CD4-positive, CD25-positive, alpha-beta regulatory T cell (primary cell): ENCODE data around the gene WDR59. TPM values are rescaled to one million over a fixed set of nuclear protein-coding genes. Genes with fewer than 3 reads are reported as not detected.

Source experiments
- ATAC-seq, 2 donors: fragments of 150-1000 bp; cut with Tn5 transposase; one replicate each; pipeline ENCODE4 v1.10.0; 2021; ENCODE audit warnings: low read depth in 2 of 2, moderate number of reproducible peaks in 2 of 2, moderate library complexity in 1 of 2
- DNase-seq, 3 donors: peaks; one replicate each; pipeline versions ENCODE4 v3.0.0 to v3.0.0-alpha.2; 2012 to 2022; ENCODE audit warnings: mixed read lengths in 1 of 3
- H3K27ac ChIP-seq: one replicate; pipeline ENCODE4 v1.7.0; 2013; ENCODE audit warnings: mild to moderate bottlenecking, low read length; ENCODE audit not compliant: insufficient read depth, poor library complexity, severe bottlenecking
- H3K27me3 ChIP-seq: one replicate; pipeline ENCODE4 v1.7.0; 2013; ENCODE audit warnings: low read length; ENCODE audit not compliant: control insufficient read depth, insufficient read depth
- H3K36me3 ChIP-seq: one replicate; pipeline ENCODE4 v1.7.0; 2013; ENCODE audit warnings: mild to moderate bottlenecking, low read length, moderate library complexity; ENCODE audit not compliant: control insufficient read depth, insufficient read depth
- H3K4me1 ChIP-seq: 2 replicates; pipeline ENCODE4 v1.7.0; 2013; ENCODE audit warnings: mild to moderate bottlenecking, low read length; ENCODE audit not compliant: insufficient read depth, control insufficient read depth, poor library complexity, severe bottlenecking
- H3K4me3 ChIP-seq: one replicate; pipeline ENCODE4 v1.7.0; 2013; ENCODE audit warnings: low read depth, mild to moderate bottlenecking, low read length, moderate library complexity
- H3K9me3 ChIP-seq, 2 experiments: 1 replicate in 1 of 2; 2 replicates in 1 of 2; pipeline ENCODE4 v1.7.0; 2013; ENCODE audit warnings: low read length in 2 of 2, mild to moderate bottlenecking in 1 of 2, moderate library complexity in 1 of 2; ENCODE audit not compliant: control insufficient read depth in 2 of 2
- H3K27ac Mint-ChIP-seq, 3 donors: one replicate each; pipeline ENCODE4 v1.8.0; 2020 to 2022; ENCODE audit warnings: mild to moderate bottlenecking in 3 of 3, mixed read lengths in 3 of 3, moderate library complexity in 2 of 3
- H3K27me3 Mint-ChIP-seq: one replicate; pipeline ENCODE4 v1.8.0; 2022; ENCODE audit warnings: mild to moderate bottlenecking, mixed read lengths
- H3K36me3 Mint-ChIP-seq: one replicate; pipeline ENCODE4 v1.8.0; 2020; ENCODE audit warnings: mixed read lengths
- H3K4me1 Mint-ChIP-seq, 4 donors: one replicate each; pipeline ENCODE4 v1.8.0; 2020 to 2022; ENCODE audit warnings: mixed read lengths in 4 of 4, mild to moderate bottlenecking in 1 of 4
- H3K4me3 Mint-ChIP-seq, 4 donors: one replicate each; pipeline ENCODE4 v1.8.0; 2020 to 2022; ENCODE audit warnings: mild to moderate bottlenecking in 4 of 4, mixed read lengths in 4 of 4, moderate library complexity in 3 of 4
- H3K9me3 Mint-ChIP-seq, 7 donors: one replicate each; pipeline ENCODE4 v1.8.0; 2020 to 2022; ENCODE audit warnings: mixed read lengths in 7 of 7, mild to moderate bottlenecking in 3 of 7, moderate library complexity in 2 of 7
- polyA plus RNA-seq, 4 donors: library from polyadenylated mRNA; unstranded; fragments of 300-500 nt; fragmentation: Illumina TruSeq; gene quantifications; one replicate each; pipeline ENCODE4 v1.2.3, GENCODE V29; 2021
- total RNA-seq: library from RNA; stranded (reverse); gene quantifications from one replicate; pipeline ENCODE4 v1.2.3, GENCODE V29; 2022

WDR59 gene
- total and polyA plus RNA-seq, 5 donors from 2014 or later: 11.4 to 89.2 (median 14.3) TPM

GRCh38 chr16:74999219-74999608, 14.3 kb upstream of the WDR59 start:
- Histone ChIP-seq H3K36me3 (no peaks in the 10 kb centered on the region), H3K27me3 (no peaks in the 10 kb centered on the region), H3K27ac (peak overlapping the region; percentile 55), H3K4me3 (no peak overlapping the region), H3K4me1 (peaks cover 24% of the 10 kb centered on the region), H3K9me3 (no peaks in the 10 kb centered on the region)
- peak in 2 of 3 donors; percentile 12 to 23 for DNase-seq
- H3K9me3 Mint-ChIP-seq: no peaks in the 10 kb centered on the region
- peaks cover 14% of the 10 kb centered on the region for H3K27me3 Mint-ChIP-seq
- H3K36me3 Mint-ChIP-seq: no peaks in the 10 kb centered on the region
- H3K4me1 Mint-ChIP-seq: peaks cover 12 to 40% (median 16%) of the 10 kb centered on the region in 4 donors
- peak; percentile 26 to 43 for ATAC-seq
- peak overlapping the region in 3 of 4 donors; percentile 82 to 89 (median 87) for H3K4me3 Mint-ChIP-seq
- no peak overlapping the region for H3K27ac Mint-ChIP-seq

GRCh38 chr16:74998481-74999218, 13.7 kb upstream of the WDR59 start, which contains the start of gene ZNRF1:
TSS of gene ZNRF1 (plus strand) at chr16:74999024. CDS start at chr16:74999672, 648 bp downstream.
- peaks cover 12 to 40% (median 15%) of the 10 kb centered on the region in 4 donors for H3K4me1 Mint-ChIP-seq
- peak; percentile 76 to 77 for ATAC-seq
- peak within 1 kb of the TSS; percentile 70 for H3K27ac ChIP-seq

GRCh38 chr16:74997042-74997491, 12.1 kb upstream of the WDR59 start:
- ATAC-seq (no peak), DNase-seq (no peak)
- H3K9me3 Mint-ChIP-seq: no peaks in the 10 kb centered on the region
- H3K27ac Mint-ChIP-seq: no peak overlapping the region
- Histone ChIP-seq H3K27me3 (peaks cover 4% of the 10 kb centered on the region), H3K36me3 (no peaks in the 10 kb centered on the region), H3K9me3 (no peaks in the 10 kb centered on the region), H3K4me1 (peaks cover 24% of the 10 kb centered on the region), H3K4me3 (no peak overlapping the region), H3K27ac (no peak overlapping the region)
- H3K4me3 Mint-ChIP-seq: peak overlapping the region in 1 of 4 donors; percentile 41
- H3K4me1 Mint-ChIP-seq: peaks cover 12 to 30% (median 15%) of the 10 kb centered on the region in 4 donors
- no peaks in the 10 kb centered on the region for H3K36me3 Mint-ChIP-seq
- H3K27me3 Mint-ChIP-seq: peaks cover 25% of the 10 kb centered on the region

More at GRCh38 chr16:74998481-74999218, 13.7 kb upstream of the WDR59 start, which contains the start of gene ZNRF1:
- Histone ChIP-seq H3K4me3 (peak within 1 kb of the TSS; percentile 61), H3K36me3 (no peaks in the 10 kb centered on the region), H3K4me1 (peaks cover 24% of the 10 kb centered on the region), H3K27me3 (peaks cover 4% of the 10 kb centered on the region), H3K9me3 (no peaks in the 10 kb centered on the region)
- peak; percentile 68 to 72 (median 72) for DNase-seq
- Mint-ChIP-seq H3K4me3 (peak within 1 kb of the TSS; percentile 88 to 94 (median 91)), H3K9me3 (no peaks in the 10 kb centered on the region), H3K36me3 (no peaks in the 10 kb centered on the region), H3K27ac (peak within 1 kb of the TSS; percentile 60 to 90 (median 76)), H3K27me3 (peaks cover 19% of the 10 kb centered on the region)

- no peaks in the 10 kb centered on the region for H3K9me3 ChIP-seq
- no peak overlapping the region for H3K4me3 ChIP-seq
- peaks cover 36% of the 10 kb centered on the region for H3K27me3 Mint-ChIP-seq
- no peak for ATAC-seq
- peaks cover 24% of the 10 kb centered on the region for H3K4me1 ChIP-seq
- no peak for DNase-seq
- no peaks in the 10 kb centered on the region for H3K36me3 Mint-ChIP-seq
- H3K9me3 Mint-ChIP-seq: no peaks in the 10 kb centered on the region
- peaks cover 4% of the 10 kb centered on the region for H3K27me3 ChIP-seq
- no peaks in the 10 kb centered on the region for H3K36me3 ChIP-seq
- no peak overlapping the region for H3K27ac Mint-ChIP-seq
- peak overlapping the region in 1 of 4 donors; percentile 41 for H3K4me3 Mint-ChIP-seq
- peaks cover 3 to 19% (median 14%) of the 10 kb centered on the region in 4 donors for H3K4me1 Mint-ChIP-seq
- no peak overlapping the region for H3K27ac ChIP-seq
Observed at GRCh38 chr16:74995986-74996385, 11.1 kb upstream of the WDR59 start.

GRCh38 chr16:74991593-74992403, 6.9 kb upstream of the WDR59 start:
- Histone ChIP-seq H3K4me3 (no peak overlapping the region), H3K4me1 (no peaks in the 10 kb centered on the region), H3K27ac (no peak overlapping the region), H3K9me3 (no peaks in the 10 kb centered on the region), H3K27me3 (peaks cover 4% of the 10 kb centered on the region), H3K36me3 (no peaks in the 10 kb centered on the region)
- Mint-ChIP-seq H3K27me3 (peaks cover 41% of the 10 kb centered on the region), H3K9me3 (no peaks in the 10 kb centered on the region), H3K27ac (no peak overlapping the region), H3K36me3 (no peaks in the 10 kb centered on the region), H3K4me3 (no peak overlapping the region), H3K4me1 (no peaks in the 10 kb centered on the region)
- DNase-seq (no peak), ATAC-seq (no peak)

- Histone ChIP-seq H3K36me3 (no peaks in the 10 kb centered on the region), H3K4me3 (no peak overlapping the region), H3K9me3 (no peaks in the 10 kb centered on the region), H3K27ac (no peak overlapping the region), H3K4me1 (no peaks in the 10 kb centered on the region), H3K27me3 (peaks cover 4% of the 10 kb centered on the region)
- Mint-ChIP-seq H3K27me3 (peaks cover 36% of the 10 kb centered on the region), H3K4me3 (no peak overlapping the region), H3K27ac (no peak overlapping the region), H3K4me1 (no peaks in the 10 kb centered on the region), H3K9me3 (no peaks in the 10 kb centered on the region), H3K36me3 (no peaks in the 10 kb centered on the region)
- ATAC-seq (no peak), DNase-seq (no peak)
Observed at GRCh38 chr16:74991268-74991592, 6.3 kb upstream of the WDR59 start.

GRCh38 chr16:74990832-74991231, 5.9 kb upstream of the WDR59 start:
- H3K36me3 Mint-ChIP-seq: no peaks in the 10 kb centered on the region
- Histone ChIP-seq H3K27me3 (peaks cover 4% of the 10 kb centered on the region), H3K4me3 (no peak overlapping the region), H3K27ac (no peak overlapping the region), H3K36me3 (no peaks in the 10 kb centered on the region), H3K4me1 (no peaks in the 10 kb centered on the region), H3K9me3 (no peaks in the 10 kb centered on the region)
- peaks cover 32% of the 10 kb centered on the region for H3K27me3 Mint-ChIP-seq
- DNase-seq (no peak), ATAC-seq (no peak)
- H3K27ac Mint-ChIP-seq: no peak overlapping the region
- H3K4me3 Mint-ChIP-seq: no peak overlapping the region
- H3K4me1 Mint-ChIP-seq: no peaks in the 10 kb centered on the region
- no peaks in the 10 kb centered on the region for H3K9me3 Mint-ChIP-seq
